HG03139 (cell line): ENCODE measurements around the gene SURF1.
"Not testable (repeated sequence)": the region's sequence is repeated elsewhere in the genome, so short reads cannot be mapped to it uniquely, and the experiment has no call there.

Source experiments
- ATAC-seq: cut with Tn5 transposase; IDR thresholded peaks from one replicate; pipeline ENCODE4 v1.9.1; 2021; ENCODE audit not compliant: unreplicated experiment

The SURF1 gene

GRCh38 chr9:133356391-133357091, at the start of gene SURF1, which contains the start of gene SURF2:
SURF1 (minus strand) TSS chr9:133356487; CDS start chr9:133356453, 34 bp downstream.
SURF2 (plus strand) TSS chr9:133356550; CDS start chr9:133356593, 43 bp downstream.
- peak; percentile 53 for ATAC-seq

GRCh38 chr9:133405508-133406438, 49.5 kb upstream of the SURF1 start:
- ATAC-seq = no peak

- no peak for ATAC-seq
These were observed 48.2 kb upstream of the SURF1 start for GRCh38 chr9:133404454-133405002.

GRCh38 chr9:133403766-133404453, 47.6 kb upstream of the SURF1 start:
- no peak for ATAC-seq

- no peak for ATAC-seq
These were observed 46.4 kb upstream of the SURF1 start for GRCh38 chr9:133402689-133403088.

- ATAC-seq = no peak
These were observed 45.3 kb upstream of the SURF1 start for GRCh38 chr9:133401588-133401987.

GRCh38 chr9:133400292-133400691, 44.0 kb upstream of the SURF1 start:
- no peak for ATAC-seq

- no peak for ATAC-seq
These were observed 41.6 kb upstream of the SURF1 start for GRCh38 chr9:133397895-133398294.

GRCh38 chr9:133397370-133397769, 41.1 kb upstream of the SURF1 start:
- ATAC-seq = no peak

- no peak for ATAC-seq
These were observed 40.7 kb upstream of the SURF1 start for GRCh38 chr9:133396952-133397351.

- ATAC-seq = no peak
These were observed 38.5 kb upstream of the SURF1 start for GRCh38 chr9:133394687-133395271.

GRCh38 chr9:133393399-133393798, 37.1 kb upstream of the SURF1 start:
- no peak for ATAC-seq

GRCh38 chr9:133392308-133392707, 36.0 kb upstream of the SURF1 start:
- not testable (repeated sequence) for ATAC-seq

GRCh38 chr9:133391449-133391848, 35.2 kb upstream of the SURF1 start:
- not testable (repeated sequence) for ATAC-seq

GRCh38 chr9:133390713-133391112, 34.4 kb upstream of the SURF1 start:
- ATAC-seq = no peak

GRCh38 chr9:133389562-133389961, 33.3 kb upstream of the SURF1 start:
- no peak for ATAC-seq

- ATAC-seq = no peak
These were observed 32.8 kb upstream of the SURF1 start for GRCh38 chr9:133389025-133389557.

GRCh38 chr9:133387680-133388079, 31.4 kb upstream of the SURF1 start:
- no peak for ATAC-seq

- ATAC-seq = no peak
These were observed 30.1 kb upstream of the SURF1 start for GRCh38 chr9:133386338-133386737.

- ATAC-seq = no peak
These were observed 29.2 kb upstream of the SURF1 start for GRCh38 chr9:133385452-133385851.
